Kidney epithelial cell (primary cell): Measurements from ENCODE around the gene NR1I3. TPM values are rescaled to one million over a fixed set of nuclear protein-coding genes. Genes with fewer than 3 reads are reported as not detected.

Source experiments
- DNase-seq: peaks from one replicate; pipeline ENCODE4 v3.0.0-alpha.2; 2010; ENCODE audit warnings: low read depth
- H3K27me3 ChIP-seq: 2 replicates; pipeline ENCODE4 v1.6.0; 2011; ENCODE audit warnings: low read length; ENCODE audit not compliant: control insufficient read depth, insufficient read depth
- H3K36me3 ChIP-seq: 2 replicates; pipeline ENCODE4 v1.5.1; 2011; ENCODE audit warnings: low read length; ENCODE audit not compliant: control insufficient read depth, insufficient read depth
- H3K4me3 ChIP-seq: 2 replicates; pipeline ENCODE4 v1.5.1; 2011; ENCODE audit warnings: low read depth, mild to moderate bottlenecking, control low read depth, low read length
- CTCF ChIP-seq: IDR thresholded peaks from 2 replicates; pipeline ENCODE4 v1.5.1; 2011; ENCODE audit warnings: mild to moderate bottlenecking, moderate library complexity, low read length, control low read depth, inconsistent platforms; ENCODE audit not compliant: insufficient read depth, poor library complexity, severe bottlenecking
- total RNA-seq: library from RNA; depleted of rRNA; stranded (reverse); fragments of >200 nt; gene quantifications from 2 replicates; pipeline ENCODE4 v1.2.3, GENCODE V29; 2015

Gene NR1I3
- total RNA-seq, 1 donor from 2014 or later = not detected

GRCh38 chr1:161273402-161273801 is 35.4 kb upstream of the NR1I3 start:
- no peak for TF ChIP-seq CTCF
- DNase-seq = no peak
- no peaks in the 10 kb centered on the region for H3K36me3 ChIP-seq
- H3K4me3 ChIP-seq = no peak overlapping the region
- peaks cover 3% of the 10 kb centered on the region for H3K27me3 ChIP-seq

GRCh38 chr1:161267321-161267720 is 29.3 kb upstream of the NR1I3 start:
- no peaks in the 10 kb centered on the region for H3K27me3 ChIP-seq
- TF ChIP-seq CTCF = no peak
- no peak for DNase-seq
- no peaks in the 10 kb centered on the region for H3K36me3 ChIP-seq
- H3K4me3 ChIP-seq = no peak overlapping the region

GRCh38 chr1:161266836-161267235 is 28.8 kb upstream of the NR1I3 start:
- no peaks in the 10 kb centered on the region for H3K36me3 ChIP-seq

GRCh38 chr1:161266202-161266601 is 28.2 kb upstream of the NR1I3 start:
- no peaks in the 10 kb centered on the region for H3K36me3 ChIP-seq
- no peak for DNase-seq
- no peak for TF ChIP-seq CTCF
- peaks cover 7% of the 10 kb centered on the region for H3K27me3 ChIP-seq
- no peak overlapping the region for H3K4me3 ChIP-seq

More at GRCh38 chr1:161266836-161267235, 28.8 kb upstream of the NR1I3 start:
- Histone ChIP-seq H3K27me3 (peaks cover under 1% of the 10 kb centered on the region), H3K4me3 (no peak overlapping the region)
- TF ChIP-seq CTCF = no peak
- no peak for DNase-seq

- DNase-seq = no peak
- H3K27me3 ChIP-seq = peaks cover 16% of the 10 kb centered on the region
- H3K36me3 ChIP-seq = no peaks in the 10 kb centered on the region
- TF ChIP-seq CTCF = no peak
- no peak overlapping the region for H3K4me3 ChIP-seq
Measured at GRCh38 chr1:161265305-161265704, 27.3 kb upstream of the NR1I3 start.
